Measurements from ENCODE around the gene PACSIN3. TPM values are rescaled to one million over a fixed set of nuclear protein-coding genes. Genes with fewer than 3 reads are reported as not detected.

PACSIN3 gene
- total RNA-seq = 52.4 TPM

GRCh38 chr11:47186076-47186699 is at the start of gene PACSIN3:
Gene PACSIN3, minus strand, starts transcription at chr11:47186434. Its CDS starts 3,707 bp downstream, at chr11:47182727.

GRCh38 chr11:47176328-47177228 is 9.7 kb downstream of the PACSIN3 start, which contains the start of gene ARFGAP2:
Gene ARFGAP2, minus strand, starts transcription at chr11:47176879. Its CDS starts 26 bp downstream, at chr11:47176853.

Small RNA genes within 50 kb of the gene (small RNA-seq; reads per million reads assigned to genes)
- not detected for gene MIR6745 (ENCODE audit: low replicate concordance)

Other genes with a start within 250 kb of the PACSIN3 start
- gene CSTPP1, start 249.7 kb downstream of the PACSIN3 start, total RNA-seq = 37.1 TPM
- gene ARFGAP2, start 9.6 kb downstream of the PACSIN3 start, total RNA-seq = 122 TPM
- gene DDB2, start 28.5 kb upstream of the PACSIN3 start, total RNA-seq = 16.5 TPM
- 68.8 TPM for gene ACP2, start 62.4 kb upstream of the PACSIN3 start, total RNA-seq
- gene NR1H3, start 71.6 kb upstream of the PACSIN3 start, total RNA-seq = 37.8 TPM
- gene MADD, start 83.7 kb upstream of the PACSIN3 start, total RNA-seq = 41.4 TPM
- gene MYBPC3, start 166.3 kb upstream of the PACSIN3 start, total RNA-seq = 0.23 TPM
- gene SPI1, start 192.1 kb upstream of the PACSIN3 start, total RNA-seq = 19.0 TPM
- gene SLC39A13, start 222.2 kb upstream of the PACSIN3 start, total RNA-seq = 60.7 TPM
- gene PSMC3, start 240.0 kb upstream of the PACSIN3 start, total RNA-seq = 56.9 TPM

All from metanephros (tissue), 2 donors.